Stimulated activated CD4-positive, alpha-beta T cell treated with anti-CD3 and anti-CD28 coated beads, Interleukin-1b, Interleukin-23, amount 100 ng/mL, for 1 hour (primary cell): ENCODE data around the gene ATP2A3.
"Not testable (repeated sequence)": the region's sequence is repeated elsewhere in the genome, so short reads cannot be mapped to it uniquely, and the experiment has no call there.

Experiments
- DNase-seq, 2 donors: peaks; one replicate each; pipeline ENCODE4 v3.0.0-alpha.2; 2020; ENCODE audit warnings: low read depth in 2 of 2

The ATP2A3 gene

GRCh38 chr17:3955673-3955988 is 8.6 kb downstream of the ATP2A3 start:
- no peak for DNase-seq

GRCh38 chr17:3954976-3955672 is 9.1 kb downstream of the ATP2A3 start:
- no peak for DNase-seq

GRCh38 chr17:3954086-3954485 is 10.2 kb downstream of the ATP2A3 start:
- DNase-seq, result no peak

- DNase-seq, result no peak
Observed at GRCh38 chr17:3953542-3953941, 10.7 kb downstream of the ATP2A3 start.

GRCh38 chr17:3952186-3952585 is 12.1 kb downstream of the ATP2A3 start:
- no peak for DNase-seq

- DNase-seq, result no peak
Observed at GRCh38 chr17:3951420-3951819, 12.8 kb downstream of the ATP2A3 start.

- no peak for DNase-seq
Observed at GRCh38 chr17:3951003-3951402, 13.2 kb downstream of the ATP2A3 start.

GRCh38 chr17:3950584-3950983 is 13.7 kb downstream of the ATP2A3 start:
- DNase-seq, result no peak

GRCh38 chr17:3949418-3949817 is 14.8 kb downstream of the ATP2A3 start:
- DNase-seq, result no peak

GRCh38 chr17:3948551-3948950 is 15.7 kb downstream of the ATP2A3 start:
- DNase-seq, result not testable (repeated sequence)

- DNase-seq, result no peak
Observed at GRCh38 chr17:3947318-3947810, 16.9 kb downstream of the ATP2A3 start.

GRCh38 chr17:3946711-3947235 is 17.5 kb downstream of the ATP2A3 start:
- no peak for DNase-seq

GRCh38 chr17:3944485-3945388 is 19.5 kb downstream of the ATP2A3 start:
- no peak for DNase-seq

- DNase-seq, result no peak
Observed at GRCh38 chr17:3943240-3943891, 20.9 kb downstream of the ATP2A3 start.

- DNase-seq, result no peak
Observed at GRCh38 chr17:3940965-3941698, 23.1 kb downstream of the ATP2A3 start.

GRCh38 chr17:3937359-3937758 is 26.9 kb downstream of the ATP2A3 start:
- no peak for DNase-seq

- DNase-seq, result no peak
Observed at GRCh38 chr17:3935825-3936355, 28.3 kb downstream of the ATP2A3 start.

- no peak for DNase-seq
Observed at GRCh38 chr17:3935140-3935542, 29.1 kb downstream of the ATP2A3 start.

GRCh38 chr17:3929764-3930163 is 34.5 kb downstream of the ATP2A3 start:
- DNase-seq, result no peak

- DNase-seq, result no peak
Observed at GRCh38 chr17:3929181-3929580, 35.1 kb downstream of the ATP2A3 start.

- DNase-seq, result no peak
Observed at GRCh38 chr17:3928406-3928805, 35.8 kb downstream of the ATP2A3 start.
